ENCODE results near the gene CST3.

CST3 gene

GRCh38 chr20:23588434-23589403, 49.0 kb downstream of the CST3 start:
- H3K36me3 ChIP-seq: no peaks in the 10 kb centered on the region
- no peaks in the 10 kb centered on the region for H3K27me3 ChIP-seq
- TF ChIP-seq Cebpa-rat (IDR thresholded peaks at IDR 0.05): no peak
- H3K4me2 ChIP-seq: no peak overlapping the region
- H3K9me3 ChIP-seq: no peaks in the 10 kb centered on the region
- no peak overlapping the region for H3K9ac ChIP-seq
- no peak overlapping the region for H3K27ac ChIP-seq
- peaks cover 8% of the 10 kb centered on the region; the same call in 1 of the 2 replicates for H3K4me1 ChIP-seq
- no peak overlapping the region for H3K4me3 ChIP-seq
- no peaks in the 10 kb centered on the region for H4K20me1 ChIP-seq

GRCh38 chr20:23587631-23588030, 50.1 kb downstream of the CST3 start:
- Histone ChIP-seq H3K27ac (no peak overlapping the region), H3K4me2 (no peak overlapping the region), H3K9ac (no peak overlapping the region), H4K20me1 (no peaks in the 10 kb centered on the region), H3K9me3 (no peaks in the 10 kb centered on the region), H3K36me3 (no peaks in the 10 kb centered on the region), H3K4me3 (no peak overlapping the region), H3K27me3 (no peaks in the 10 kb centered on the region), H3K4me1 (peaks cover 8% of the 10 kb centered on the region; the same call in 1 of the 2 replicates)
- TF ChIP-seq Cebpa-rat (IDR thresholded peaks at IDR 0.05): no peak

- Histone ChIP-seq H3K4me3 (no peak overlapping the region), H3K4me1 (peaks cover 8% of the 10 kb centered on the region; the same call in 1 of the 2 replicates), H3K27ac (no peak overlapping the region), H3K36me3 (no peaks in the 10 kb centered on the region), H3K27me3 (no peaks in the 10 kb centered on the region), H3K9me3 (no peaks in the 10 kb centered on the region), H3K9ac (no peak overlapping the region), H4K20me1 (no peaks in the 10 kb centered on the region), H3K4me2 (no peak overlapping the region)
- TF ChIP-seq Cebpa-rat (IDR thresholded peaks at IDR 0.05): no peak
Observed at GRCh38 chr20:23586735-23587525, 50.8 kb downstream of the CST3 start.

- no peak overlapping the region for H3K9ac ChIP-seq
Observed at GRCh38 chr20:23585808-23586734, 51.7 kb downstream of the CST3 start.

GRCh38 chr20:23585449-23585807, 52.3 kb downstream of the CST3 start:
- TF ChIP-seq Cebpa-rat (IDR thresholded peaks at IDR 0.05): no peak
- no peak overlapping the region for H3K4me2 ChIP-seq
- no peaks in the 10 kb centered on the region for H4K20me1 ChIP-seq
- no peak overlapping the region for H3K4me3 ChIP-seq
- H3K9me3 ChIP-seq: no peaks in the 10 kb centered on the region
- peaks cover 8% of the 10 kb centered on the region; the same call in 1 of the 2 replicates for H3K4me1 ChIP-seq
- H3K36me3 ChIP-seq: no peaks in the 10 kb centered on the region
- H3K27me3 ChIP-seq: no peaks in the 10 kb centered on the region
- no peak overlapping the region for H3K27ac ChIP-seq
- no peak overlapping the region for H3K9ac ChIP-seq

More at GRCh38 chr20:23585808-23586734, 51.7 kb downstream of the CST3 start:
- Histone ChIP-seq H3K27me3 (no peaks in the 10 kb centered on the region), H3K9me3 (no peaks in the 10 kb centered on the region), H3K4me2 (no peak overlapping the region), H4K20me1 (no peaks in the 10 kb centered on the region), H3K4me1 (peaks cover 8% of the 10 kb centered on the region; the same call in 1 of the 2 replicates), H3K4me3 (no peak overlapping the region), H3K27ac (no peak overlapping the region), H3K36me3 (no peaks in the 10 kb centered on the region)
- no peak for TF ChIP-seq Cebpa-rat (IDR thresholded peaks at IDR 0.05)

GRCh38 chr20:23584434-23585199, 53.1 kb downstream of the CST3 start:
- Histone ChIP-seq H3K4me3 (no peak overlapping the region), H3K9ac (no peak overlapping the region), H3K4me1 (peaks cover 8% of the 10 kb centered on the region; the same call in 1 of the 2 replicates), H4K20me1 (no peaks in the 10 kb centered on the region), H3K4me2 (no peak overlapping the region), H3K9me3 (no peaks in the 10 kb centered on the region), H3K27ac (no peak overlapping the region), H3K36me3 (no peaks in the 10 kb centered on the region), H3K27me3 (no peaks in the 10 kb centered on the region)
- TF ChIP-seq Cebpa-rat (IDR thresholded peaks at IDR 0.05): no peak

Measured in BLaER1 (cell line).